ENCODE measurements around the gene EML1. TPM values are rescaled to one million over a fixed set of nuclear protein-coding genes. Genes with fewer than 3 reads are reported as not detected.

EML1 gene
- total and polyA plus RNA-seq, 8 donors, result 5.8 to 66.5 (median 34.8) TPM

GRCh38 chr14:99966037-99966835 lies 173.0 kb downstream of the EML1 start:
- Histone ChIP-seq H3K27me3 (peaks cover 0 to 19% (median 0%) of the 10 kb centered on the region in 3 donors), H3K27ac (no peak overlapping the region), H3K36me3 (no peaks in the 10 kb centered on the region), H3K4me3 (no peak overlapping the region), H3K4me1 (peaks cover 4 to 12% (median 6%) of the 10 kb centered on the region in 4 donors), H3K9me3 (no peaks in the 10 kb centered on the region)
- intact Hi-C loops (cut with DNase I; ENCODE audit: low total_unique reads), result no loop called here
- no peak for TF ChIP-seq EP300 (IDR thresholded peaks at IDR 0.05)
- no peak for TF ChIP-seq POLR2AphosphoS5 (IDR thresholded peaks at IDR 0.05)
- WGBS, 5 donors, result 83 to 89% (median 86%) methylated on average over 22 to 23 of the region's 23 CpGs
- DNase-seq, result no peak

GRCh38 chr14:99966912-99967311 lies 173.7 kb downstream of the EML1 start:
- TF ChIP-seq POLR2A (IDR thresholded peaks at IDR 0.05), result no peak
- TF ChIP-seq CTCF (IDR thresholded peaks at IDR 0.05), result no peak
- TF ChIP-seq POLR2AphosphoS5 (IDR thresholded peaks at IDR 0.05), result no peak
- TF ChIP-seq EP300 (IDR thresholded peaks at IDR 0.05), result no peak
- DNase-seq, result peak in 1 of 2 donors; percentile 27
- Histone ChIP-seq H3K27ac (no peak overlapping the region), H3K27me3 (peaks cover 0 to 16% (median 0%) of the 10 kb centered on the region in 3 donors), H3K4me1 (peaks cover 4 to 12% (median 6%) of the 10 kb centered on the region in 4 donors), H3K4me3 (no peak overlapping the region), H3K36me3 (no peaks in the 10 kb centered on the region), H3K9me3 (no peaks in the 10 kb centered on the region)
- intact Hi-C loops (cut with DNase I; ENCODE audit: low total_unique reads), result no loop called here
- 67 to 81% (median 78%) methylated on average over 12 of the region's 12 CpGs for WGBS, 5 donors

- TF ChIP-seq EP300 (IDR thresholded peaks at IDR 0.05), result no peak
- TF ChIP-seq POLR2AphosphoS5 (IDR thresholded peaks at IDR 0.05), result no peak
- no peak for TF ChIP-seq CTCF (IDR thresholded peaks at IDR 0.05)
- no peak for TF ChIP-seq POLR2A (IDR thresholded peaks at IDR 0.05)
- H3K4me1 ChIP-seq, result peaks cover 4 to 18% (median 16%) of the 10 kb centered on the region in 4 donors
- peak in 1 of 2 donors; percentile 32 for DNase-seq
- H3K36me3 ChIP-seq, result no peaks in the 10 kb centered on the region
- H3K4me3 ChIP-seq, result no peak overlapping the region
- peaks cover 0 to 5% (median 0%) of the 10 kb centered on the region in 3 donors for H3K27me3 ChIP-seq
- H3K9me3 ChIP-seq, result no peaks in the 10 kb centered on the region
- 81 to 88% (median 84%) methylated on average over 11 of the region's 11 CpGs for WGBS, 5 donors
- H3K27ac ChIP-seq, result no peak overlapping the region
- intact Hi-C loops (cut with DNase I; ENCODE audit: low total_unique reads), result no loop called here
These were observed 175.1 kb downstream of the EML1 start for GRCh38 chr14:99968191-99968920.

- peaks cover 0 to 5% (median 0%) of the 10 kb centered on the region in 3 donors for H3K27me3 ChIP-seq
- no peaks in the 10 kb centered on the region for H3K36me3 ChIP-seq
- H3K27ac ChIP-seq, result no peak overlapping the region
- no peak overlapping the region for H3K4me3 ChIP-seq
- TF ChIP-seq POLR2A (IDR thresholded peaks at IDR 0.05), result no peak
- TF ChIP-seq CTCF (IDR thresholded peaks at IDR 0.05), result no peak
- no peak for TF ChIP-seq EP300 (IDR thresholded peaks at IDR 0.05)
- no peak for TF ChIP-seq POLR2AphosphoS5 (IDR thresholded peaks at IDR 0.05)
- 68 to 83% (median 77%) methylated on average over 5 of the region's 5 CpGs for WGBS, 5 donors
- H3K4me1 ChIP-seq, result peaks cover 4 to 18% (median 16%) of the 10 kb centered on the region in 4 donors
- no peaks in the 10 kb centered on the region for H3K9me3 ChIP-seq
- no peak for DNase-seq
- intact Hi-C loops (cut with DNase I; ENCODE audit: low total_unique reads), result no loop called here
These were observed 175.7 kb downstream of the EML1 start for GRCh38 chr14:99968941-99969340.

Measured in stomach (tissue), 9 donors.